ENCODE results near the gene MPPED1.

GRCh38 chr22:43446037-43446803, 34.4 kb downstream of the MPPED1 start:
- TF ChIP-seq, protein P1, sequence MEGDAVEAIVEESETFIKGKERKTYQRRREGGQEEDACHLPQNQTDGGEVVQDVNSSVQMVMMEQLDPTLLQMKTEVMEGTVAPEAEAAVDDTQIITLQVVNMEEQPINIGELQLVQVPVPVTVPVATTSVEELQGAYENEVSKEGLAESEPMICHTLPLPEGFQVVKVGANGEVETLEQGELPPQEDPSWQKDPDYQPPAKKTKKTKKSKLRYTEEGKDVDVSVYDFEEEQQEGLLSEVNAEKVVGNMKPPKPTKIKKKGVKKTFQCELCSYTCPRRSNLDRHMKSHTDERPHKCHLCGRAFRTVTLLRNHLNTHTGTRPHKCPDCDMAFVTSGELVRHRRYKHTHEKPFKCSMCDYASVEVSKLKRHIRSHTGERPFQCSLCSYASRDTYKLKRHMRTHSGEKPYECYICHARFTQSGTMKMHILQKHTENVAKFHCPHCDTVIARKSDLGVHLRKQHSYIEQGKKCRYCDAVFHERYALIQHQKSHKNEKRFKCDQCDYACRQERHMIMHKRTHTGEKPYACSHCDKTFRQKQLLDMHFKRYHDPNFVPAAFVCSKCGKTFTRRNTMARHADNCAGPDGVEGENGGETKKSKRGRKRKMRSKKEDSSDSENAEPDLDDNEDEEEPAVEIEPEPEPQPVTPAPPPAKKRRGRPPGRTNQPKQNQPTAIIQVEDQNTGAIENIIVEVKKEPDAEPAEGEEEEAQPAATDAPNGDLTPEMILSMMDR (IDR thresholded peaks at IDR 0.05): no peak
- TF ChIP-seq POLR2A (IDR thresholded peaks at IDR 0.05) (no peak), EP300 (IDR thresholded peaks at IDR 0.05) (no peak)

Data from upper lobe of left lung (tissue), 4 donors.